Ishikawa (cell line): ENCODE results near the gene CDH13.

ENCODE experiments used
- CEBPB ChIP-seq: IDR thresholded peaks from 2 replicates; pipeline ENCODE4 v1.6.1; 2012
- CREB1 ChIP-seq: IDR thresholded peaks from 2 replicates; pipeline ENCODE4 v1.6.1; 2012; ENCODE audit warnings: low read depth
- EGR1 ChIP-seq: IDR thresholded peaks from 2 replicates; pipeline ENCODE4 v1.6.1; 2012
- EP300 ChIP-seq: IDR thresholded peaks from 2 replicates; pipeline ENCODE4 v1.6.1; 2012; ENCODE audit warnings: borderline replicate concordance
- FOXM1 ChIP-seq: IDR thresholded peaks from 2 replicates; pipeline ENCODE4 v1.6.1; 2012; ENCODE audit warnings: low read depth, borderline replicate concordance
- MAX ChIP-seq: IDR thresholded peaks from 2 replicates; pipeline ENCODE4 v1.6.1; 2012
- NFIC ChIP-seq: IDR thresholded peaks from 2 replicates; pipeline ENCODE4 v1.6.1; 2012
- RAD21 ChIP-seq: IDR thresholded peaks from 2 replicates; pipeline ENCODE4 v1.6.1; 2012; ENCODE audit warnings: low read depth
- REST ChIP-seq: IDR thresholded peaks from 2 replicates; pipeline ENCODE4 v1.6.1; 2012; ENCODE audit warnings: low read depth, mild to moderate bottlenecking
- TAF1 ChIP-seq: IDR thresholded peaks from 2 replicates; pipeline ENCODE4 v1.6.1; 2012; ENCODE audit warnings: low read depth, mild to moderate bottlenecking
- TCF12 ChIP-seq: IDR thresholded peaks from 2 replicates; pipeline ENCODE4 v1.6.1; 2012; ENCODE audit warnings: low read depth
- TEAD4 ChIP-seq: IDR thresholded peaks from 2 replicates; pipeline ENCODE4 v1.6.1; 2012
- YY1 ChIP-seq: IDR thresholded peaks from 2 replicates; pipeline ENCODE4 v1.6.1; 2012; ENCODE audit warnings: low read depth
- ZBTB7A ChIP-seq: IDR thresholded peaks from 2 replicates; pipeline ENCODE4 v1.6.1; 2012; ENCODE audit warnings: low read depth
- TF ChIP-seq, protein P1 (sequence below): IDR thresholded peaks from 2 replicates; pipeline ENCODE4 v1.6.1; 2012

CDH13 gene

GRCh38 chr16:83318390-83318789, 691.6 kb downstream of the CDH13 start:
- TF ChIP-seq EGR1 (no peak), NFIC (no peak), MAX (no peak), CREB1 (no peak), REST (no peak), EP300 (no peak), RAD21 (no peak), ZBTB7A (no peak), CEBPB (no peak), TCF12 (no peak), FOXM1 (no peak), YY1 (no peak), TEAD4 (no peak), TAF1 (no peak)
- TF ChIP-seq, protein P1, sequence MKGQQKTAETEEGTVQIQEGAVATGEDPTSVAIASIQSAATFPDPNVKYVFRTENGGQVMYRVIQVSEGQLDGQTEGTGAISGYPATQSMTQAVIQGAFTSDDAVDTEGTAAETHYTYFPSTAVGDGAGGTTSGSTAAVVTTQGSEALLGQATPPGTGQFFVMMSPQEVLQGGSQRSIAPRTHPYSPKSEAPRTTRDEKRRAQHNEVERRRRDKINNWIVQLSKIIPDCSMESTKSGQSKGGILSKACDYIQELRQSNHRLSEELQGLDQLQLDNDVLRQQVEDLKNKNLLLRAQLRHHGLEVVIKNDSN = no peak

GRCh38 chr16:83328936-83329335, 702.2 kb downstream of the CDH13 start:
- TF ChIP-seq TEAD4 (no peak), NFIC (no peak), RAD21 (no peak), ZBTB7A (no peak), MAX (no peak), TAF1 (no peak), YY1 (no peak), TCF12 (no peak), REST (no peak), CREB1 (no peak), EGR1 (no peak)

- TF ChIP-seq EGR1 (no peak), REST (no peak), MAX (no peak), TCF12 (no peak), RAD21 (no peak), TAF1 (no peak), CREB1 (no peak)
- TF ChIP-seq, protein P1 = no peak
Measured at GRCh38 chr16:83329441-83329840, 702.7 kb downstream of the CDH13 start.

GRCh38 chr16:83330251-83330650, 703.5 kb downstream of the CDH13 start:
- TF ChIP-seq EGR1 (no peak), ZBTB7A (no peak), RAD21 (no peak), NFIC (no peak), YY1 (no peak), CREB1 (no peak), TCF12 (no peak), MAX (no peak), EP300 (no peak), FOXM1 (no peak), REST (no peak), CEBPB (no peak), TEAD4 (no peak), TAF1 (no peak)
- TF ChIP-seq, protein P1 = no peak
